ENCODE data around the gene IL20. TPM values are rescaled to one million over a fixed set of nuclear protein-coding genes. Genes with fewer than 3 reads are reported as not detected.

IL20 gene
- total RNA-seq, 3 donors from 2014 or later = not detected

- intact Hi-C loops (cut with DNase I, micrococcal nuclease) = no loop called here
- TF ChIP-seq CTCF (IDR thresholded peaks at IDR 0.05) = no peak
- Histone ChIP-seq H3K4me1 (ENCODE audit: low read depth) (no peaks in the 10 kb centered on the region), H3K36me3 (ENCODE audit: low read depth) (no peaks in the 10 kb centered on the region), H3K4me3 (no peak overlapping the region), H3K9me3 (no peaks in the 10 kb centered on the region)
- DNase-seq (no peak), ATAC-seq (no peak)
Measured at GRCh38 chr1:206859082-206859521, 6.3 kb upstream of the IL20 start.

GRCh38 chr1:206860165-206860564 is 5.3 kb upstream of the IL20 start:
- Histone ChIP-seq H3K36me3 (ENCODE audit: low read depth) (no peaks in the 10 kb centered on the region), H3K9me3 (no peaks in the 10 kb centered on the region), H3K4me3 (no peak overlapping the region), H3K4me1 (ENCODE audit: low read depth) (no peaks in the 10 kb centered on the region)
- no peak for DNase-seq
- intact Hi-C loops (cut with DNase I, micrococcal nuclease) = no loop called here
- ATAC-seq = no peak
- TF ChIP-seq CTCF (IDR thresholded peaks at IDR 0.05) = no peak

GRCh38 chr1:206863266-206863665 is 2.2 kb upstream of the IL20 start:
- Histone ChIP-seq H3K4me3 (no peak overlapping the region), H3K36me3 (ENCODE audit: low read depth) (no peaks in the 10 kb centered on the region), H3K9me3 (no peaks in the 10 kb centered on the region), H3K4me1 (ENCODE audit: low read depth) (no peaks in the 10 kb centered on the region)
- ATAC-seq (no peak), DNase-seq (no peak)
- TF ChIP-seq CTCF (IDR thresholded peaks at IDR 0.05) = no peak
- intact Hi-C loops (cut with DNase I, micrococcal nuclease) = no loop called here

GRCh38 chr1:206866062-206866461 is 639 bp downstream of the IL20 start:
- Histone ChIP-seq H3K4me3 (no peak overlapping the region), H3K9me3 (no peaks in the 10 kb centered on the region), H3K36me3 (ENCODE audit: low read depth) (no peaks in the 10 kb centered on the region), H3K4me1 (ENCODE audit: low read depth) (no peaks in the 10 kb centered on the region)
- no peak for TF ChIP-seq CTCF (IDR thresholded peaks at IDR 0.05)
- ATAC-seq = no peak
- intact Hi-C loops (cut with DNase I, micrococcal nuclease) = no loop called here
- DNase-seq = no peak

GRCh38 chr1:206867239-206867638 is 1.8 kb downstream of the IL20 start:
- Histone ChIP-seq H3K4me3 (no peak overlapping the region), H3K4me1 (ENCODE audit: low read depth) (no peaks in the 10 kb centered on the region), H3K9me3 (no peaks in the 10 kb centered on the region), H3K36me3 (ENCODE audit: low read depth) (no peaks in the 10 kb centered on the region)
- ATAC-seq (no peak), DNase-seq (no peak)
- no peak for TF ChIP-seq CTCF (IDR thresholded peaks at IDR 0.05)
- intact Hi-C loops (cut with DNase I, micrococcal nuclease) = no loop called here

GRCh38 chr1:206867716-206868115 is 2.3 kb downstream of the IL20 start:
- H3K4me1 ChIP-seq (ENCODE audit: low read depth) = no peaks in the 10 kb centered on the region
- TF ChIP-seq CTCF (IDR thresholded peaks at IDR 0.05) = no peak
- ATAC-seq = no peak
- intact Hi-C loops (cut with DNase I, micrococcal nuclease) = no loop called here
- no peaks in the 10 kb centered on the region for H3K9me3 ChIP-seq
- no peaks in the 10 kb centered on the region for H3K36me3 ChIP-seq (ENCODE audit: low read depth)
- H3K4me3 ChIP-seq = no peak overlapping the region
- DNase-seq = no peak
